ENCODE data around the gene ATRAID. TPM values are rescaled to one million over a fixed set of nuclear protein-coding genes. Genes with fewer than 3 reads are reported as not detected.

The ATRAID gene
- total and polyA plus RNA-seq, 2 of the 8 experiments (the other 6 are each of a cell fraction or from before 2014, with no cell fraction given): 109 to 280 TPM

DNA sequence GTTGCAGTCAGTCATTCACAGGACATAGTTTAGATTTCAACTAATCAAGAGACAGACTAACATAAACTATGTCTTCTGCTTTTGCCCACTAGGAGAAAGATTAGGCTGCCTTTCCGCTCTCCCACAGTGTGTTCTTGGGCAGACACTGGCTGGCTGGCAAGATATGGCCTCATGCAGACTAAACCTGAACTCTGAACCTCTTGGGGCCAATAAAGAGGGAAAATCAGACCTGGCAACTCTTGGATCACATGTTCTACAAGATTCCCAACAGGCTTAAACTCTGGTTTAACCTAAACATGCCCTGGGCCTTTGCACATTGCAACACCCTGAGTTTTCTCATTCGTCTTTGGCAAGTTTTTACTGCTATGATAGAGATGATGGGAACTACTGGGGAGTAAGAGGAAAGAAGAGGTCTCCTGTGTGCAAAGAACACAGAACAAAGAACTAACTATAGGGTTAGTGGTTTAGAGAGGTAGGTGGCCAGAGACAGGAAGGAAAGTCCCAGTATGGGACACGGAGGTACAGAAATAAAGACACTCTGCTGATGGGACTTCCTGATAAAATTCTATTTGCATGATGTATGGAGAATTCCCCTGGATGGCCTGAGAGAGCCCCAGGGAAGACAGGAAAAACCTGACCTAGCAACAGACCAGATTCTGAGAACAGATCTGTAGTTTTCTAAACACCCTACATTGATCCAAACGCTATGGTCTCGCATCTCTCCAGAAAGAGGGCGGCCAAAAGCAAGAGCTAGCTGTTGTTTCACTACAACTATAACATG lies 2.0 kb upstream of the ATRAID start:
- no peak overlapping the region for H2BK15ac ChIP-seq (ENCODE audit: low read length)
- H3K56ac ChIP-seq (replicated peaks; ENCODE audit: insufficient read length, low read depth, low read length): no peak overlapping the region
- WGBS, 2 experiments (ENCODE audit: extremely low coverage in 1 of 2, insufficient coverage in 1 of 2, insufficient read length in 1 of 2, insufficient replicate concordance in 2 of 2, low coverage in 1 of 2, low lambda C conversion rate in 2 of 2, missing lambda C conversion rate in 1 of 2): 87% methylated on average over 6 of the region's 6 CpGs; no CpG with 5 or more reads in 1 of the 2 experiments
- FAIRE-seq: no peak
- POLR2A ChIA-PET (ENCODE audit: partially characterized antibody): interaction anchor here (1.0 to 6.8 kb wide), 3 partner anchors 11 to 52 kb away, joined by 3 to 42 read pairs (median 3); no protein-coding TSS in a partner anchor
- H4K8ac ChIP-seq (ENCODE audit: extremely low read depth, insufficient read depth, low read length): no peak overlapping the region
- no peak overlapping the region for H3K14ac ChIP-seq (ENCODE audit: insufficient read length)
- no peak for DNase-seq (ENCODE audit: low read depth in 1 of 2, low spot score in 2 of 2)
- no peaks in the 10 kb centered on the region for H3K9me3 ChIP-seq (ENCODE audit: insufficient read depth in 2 of 2, low read depth in 1 of 2, low read length in 1 of 2)
- no peaks in the 10 kb centered on the region for H3K27me3 ChIP-seq (replicated peaks in 1 of 4; ENCODE audit: control insufficient read depth in 3 of 4, extremely low read depth in 1 of 4, insufficient read depth in 3 of 4, low read length in 3 of 4)
- H2AK5ac ChIP-seq (ENCODE audit: low read depth, low read length): no peak overlapping the region
- no peaks in the 10 kb centered on the region for H3K79me1 ChIP-seq (ENCODE audit: low read depth, low read length)
- H3K4ac ChIP-seq (replicated peaks; ENCODE audit: insufficient read length, low read depth, low read length): no peak overlapping the region
- peak overlapping the region; percentile 12; the same call in 1 of the 2 replicates for H3K27ac ChIP-seq (ENCODE audit: low read depth, low read length)
- no peaks in the 10 kb centered on the region; a peak in 2 of 7 replicates for H3K4me1 ChIP-seq (replicated peaks in 1 of 4; ENCODE audit: control insufficient read depth in 3 of 4, insufficient read depth in 4 of 4, low read length in 3 of 4)
- no peak overlapping the region for H4K5ac ChIP-seq (ENCODE audit: insufficient read length, low read depth, low read length)
- CTCF ChIA-PET (ENCODE audit: partially characterized antibody): interaction anchor here (0.6 to 1.3 kb wide), 4 partner anchors 15 to 128 kb away, joined by 3 to 6 read pairs (median 4); no protein-coding TSS in a partner anchor
- H2AFZ ChIP-seq (ENCODE audit: low read length): no peak overlapping the region
- peaks cover 33 to 60% (median 41%) of the 10 kb centered on the region in 4 experiments for H3K36me3 ChIP-seq (ENCODE audit: control insufficient read depth in 2 of 4, insufficient read depth in 4 of 4, low read length in 3 of 4)
- H3K4me2 ChIP-seq (ENCODE audit: insufficient read depth in 1 of 2, low read depth in 2 of 2, low read length in 2 of 2): no peak overlapping the region; a peak in 2 of 4 replicates
- peaks cover 0 to 18% of the 10 kb centered on the region in 2 experiments for H4K20me1 ChIP-seq (replicated peaks in 1 of 2; ENCODE audit: control insufficient read depth in 1 of 2, insufficient read depth in 2 of 2, low read length in 2 of 2)
- H2BK120ac ChIP-seq (replicated peaks; ENCODE audit: low read depth, low read length): no peak overlapping the region
- no peak overlapping the region for H2BK20ac ChIP-seq (ENCODE audit: low read length)
- peaks cover 0 to 18% of the 10 kb centered on the region in 2 experiments; a peak in 3 of 4 replicates for H3K79me2 ChIP-seq (ENCODE audit: control insufficient read depth in 1 of 2, insufficient read depth in 2 of 2, low read length in 2 of 2)
- H3K23ac ChIP-seq (ENCODE audit: insufficient read length): no peak overlapping the region
- H3K4me3 ChIP-seq (ENCODE audit: extremely low read depth in 1 of 4, insufficient read depth in 2 of 4, low read depth in 3 of 4, low read length in 4 of 4): no peak overlapping the region; a peak in 1 of 8 replicates
- no peak overlapping the region for H3K9ac ChIP-seq (replicated peaks in 1 of 4; ENCODE audit: extremely low read depth in 1 of 4, low read depth in 3 of 4, low read length in 3 of 4)
- H2BK12ac ChIP-seq (ENCODE audit: low read depth, low read length): no peak overlapping the region
- H2BK5ac ChIP-seq (ENCODE audit: low read depth, low read length): no peak overlapping the region
- H4K91ac ChIP-seq (replicated peaks; ENCODE audit: insufficient read length, low read length): no peak overlapping the region
- H3K23me2 ChIP-seq (ENCODE audit: low read depth, low read length): peaks cover 12% of the 10 kb centered on the region
- H3K18ac ChIP-seq (ENCODE audit: extremely low read depth, low read length): no peak overlapping the region
- TF ChIP-seq, protein P1, sequence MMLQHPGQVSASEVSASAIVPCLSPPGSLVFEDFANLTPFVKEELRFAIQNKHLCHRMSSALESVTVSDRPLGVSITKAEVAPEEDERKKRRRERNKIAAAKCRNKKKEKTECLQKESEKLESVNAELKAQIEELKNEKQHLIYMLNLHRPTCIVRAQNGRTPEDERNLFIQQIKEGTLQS (IDR thresholded peaks at IDR 0.05; ENCODE audit: insufficient read depth, low read depth, low read length): no peak
- TF ChIP-seq EZH2 (IDR thresholded peaks at IDR 0.05; ENCODE audit: low read depth, low read length, severe bottlenecking) (no peak), BRCA1 (IDR thresholded peaks at IDR 0.05; ENCODE audit: low read depth, low read length) (no peak), SRF (IDR thresholded peaks at IDR 0.05; ENCODE audit: low read depth, low read length) (no peak), RXRA (IDR thresholded peaks at IDR 0.05; ENCODE audit: insufficient read depth, low read depth, low read length) (no peak), BACH1 (IDR thresholded peaks at IDR 0.05; ENCODE audit: low read length) (no peak), JUN (IDR thresholded peaks at IDR 0.05; ENCODE audit: low read depth, low read length) (no peak), CBX5 (IDR thresholded peaks at IDR 0.05; ENCODE audit: low read depth, low read length) (no peak)
- TF ChIP-seq, protein P2, sequence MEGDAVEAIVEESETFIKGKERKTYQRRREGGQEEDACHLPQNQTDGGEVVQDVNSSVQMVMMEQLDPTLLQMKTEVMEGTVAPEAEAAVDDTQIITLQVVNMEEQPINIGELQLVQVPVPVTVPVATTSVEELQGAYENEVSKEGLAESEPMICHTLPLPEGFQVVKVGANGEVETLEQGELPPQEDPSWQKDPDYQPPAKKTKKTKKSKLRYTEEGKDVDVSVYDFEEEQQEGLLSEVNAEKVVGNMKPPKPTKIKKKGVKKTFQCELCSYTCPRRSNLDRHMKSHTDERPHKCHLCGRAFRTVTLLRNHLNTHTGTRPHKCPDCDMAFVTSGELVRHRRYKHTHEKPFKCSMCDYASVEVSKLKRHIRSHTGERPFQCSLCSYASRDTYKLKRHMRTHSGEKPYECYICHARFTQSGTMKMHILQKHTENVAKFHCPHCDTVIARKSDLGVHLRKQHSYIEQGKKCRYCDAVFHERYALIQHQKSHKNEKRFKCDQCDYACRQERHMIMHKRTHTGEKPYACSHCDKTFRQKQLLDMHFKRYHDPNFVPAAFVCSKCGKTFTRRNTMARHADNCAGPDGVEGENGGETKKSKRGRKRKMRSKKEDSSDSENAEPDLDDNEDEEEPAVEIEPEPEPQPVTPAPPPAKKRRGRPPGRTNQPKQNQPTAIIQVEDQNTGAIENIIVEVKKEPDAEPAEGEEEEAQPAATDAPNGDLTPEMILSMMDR (IDR thresholded peaks at IDR 0.05; ENCODE audit: control extremely low read depth in 1 of 3, insufficient read depth in 1 of 3, low read depth in 1 of 3, low read length in 3 of 3): no peak

All from H1 (cell line).